Measurements from ENCODE around the gene GCDH.
"Not testable (repeated sequence)": the region's sequence is repeated elsewhere in the genome, so short reads cannot be mapped to it uniquely, and the experiment has no call there.

GCDH gene

DNA sequence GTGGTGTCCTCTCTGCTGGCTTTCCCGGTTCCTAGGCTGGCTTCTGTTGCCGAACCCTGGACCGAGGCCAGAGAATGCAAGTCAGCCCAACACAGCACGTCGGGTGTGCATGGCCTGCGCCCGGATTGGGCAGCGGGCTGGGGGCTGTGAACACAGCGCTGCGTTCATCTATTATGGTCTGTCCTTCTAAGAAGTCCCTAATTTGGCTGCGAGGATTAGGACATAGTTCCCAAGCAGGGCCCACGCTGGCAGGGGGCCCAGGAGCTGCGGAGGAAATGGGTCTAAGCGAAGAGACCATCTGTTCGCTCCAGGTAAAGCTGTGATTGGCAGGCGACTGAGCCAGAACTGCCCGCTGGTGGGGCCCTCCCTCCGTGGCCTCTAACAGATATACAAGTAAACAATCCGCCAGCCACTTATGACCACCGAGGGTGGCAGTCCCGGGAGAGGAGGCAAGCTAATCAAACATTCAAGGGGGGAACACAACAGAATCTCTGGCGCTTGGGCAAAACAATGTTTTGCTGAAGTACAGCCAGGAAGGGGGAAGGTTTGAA is 22.1 kb downstream of the GCDH start:
- peak; percentile 67 for DNase-seq (ENCODE audit: low read depth)
- TF ChIP-seq, protein P1, sequence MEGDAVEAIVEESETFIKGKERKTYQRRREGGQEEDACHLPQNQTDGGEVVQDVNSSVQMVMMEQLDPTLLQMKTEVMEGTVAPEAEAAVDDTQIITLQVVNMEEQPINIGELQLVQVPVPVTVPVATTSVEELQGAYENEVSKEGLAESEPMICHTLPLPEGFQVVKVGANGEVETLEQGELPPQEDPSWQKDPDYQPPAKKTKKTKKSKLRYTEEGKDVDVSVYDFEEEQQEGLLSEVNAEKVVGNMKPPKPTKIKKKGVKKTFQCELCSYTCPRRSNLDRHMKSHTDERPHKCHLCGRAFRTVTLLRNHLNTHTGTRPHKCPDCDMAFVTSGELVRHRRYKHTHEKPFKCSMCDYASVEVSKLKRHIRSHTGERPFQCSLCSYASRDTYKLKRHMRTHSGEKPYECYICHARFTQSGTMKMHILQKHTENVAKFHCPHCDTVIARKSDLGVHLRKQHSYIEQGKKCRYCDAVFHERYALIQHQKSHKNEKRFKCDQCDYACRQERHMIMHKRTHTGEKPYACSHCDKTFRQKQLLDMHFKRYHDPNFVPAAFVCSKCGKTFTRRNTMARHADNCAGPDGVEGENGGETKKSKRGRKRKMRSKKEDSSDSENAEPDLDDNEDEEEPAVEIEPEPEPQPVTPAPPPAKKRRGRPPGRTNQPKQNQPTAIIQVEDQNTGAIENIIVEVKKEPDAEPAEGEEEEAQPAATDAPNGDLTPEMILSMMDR (conservative IDR thresholded peaks at IDR 0.05; ENCODE audit: control insufficient read depth, insufficient read depth, low read depth, low read length) = no peak
- no peak overlapping the region for H3K4me3 ChIP-seq (ENCODE audit: control insufficient read depth, low read depth, low read length)

DNA sequence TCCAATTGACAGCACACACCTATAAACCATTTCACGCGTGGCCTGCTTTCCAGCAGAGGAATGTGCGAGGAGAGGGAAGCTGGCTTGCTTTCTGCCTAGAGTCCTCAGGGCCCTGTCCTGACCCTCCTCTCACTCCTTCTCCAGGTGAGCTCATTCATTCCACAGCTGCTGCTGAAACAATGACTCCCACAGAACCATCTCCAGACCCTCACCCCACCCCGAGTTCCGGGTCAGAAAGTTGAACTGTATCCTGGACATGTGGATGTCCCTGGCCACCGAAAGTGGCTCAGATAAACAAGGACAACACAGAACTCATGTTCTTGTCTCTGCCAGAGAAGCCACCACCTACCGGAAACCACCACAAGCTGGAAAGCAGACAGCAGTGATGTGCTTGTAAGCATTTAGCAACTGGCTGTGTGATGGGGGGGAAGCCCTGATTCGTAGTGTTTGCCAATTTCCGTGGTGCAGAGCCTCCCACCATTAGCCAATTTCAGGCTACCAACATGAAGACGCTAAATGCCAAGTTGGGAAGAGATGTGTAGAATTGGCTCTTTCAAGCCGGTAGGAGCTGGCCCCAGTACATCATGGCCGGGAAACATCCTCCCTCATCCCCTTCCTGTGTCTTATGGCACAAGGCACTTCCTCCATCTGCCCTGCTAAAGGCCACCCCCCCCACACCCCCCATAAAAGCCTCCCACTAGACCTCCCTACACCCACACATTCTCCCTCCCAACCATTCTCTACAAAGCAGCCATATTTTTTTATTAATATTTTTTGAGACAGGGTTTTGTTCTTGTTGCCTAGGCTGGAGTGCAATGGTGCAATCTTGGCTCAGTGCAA is 23.1 kb downstream of the GCDH start:
- peak; percentile 48 for DNase-seq (ENCODE audit: low read depth)
- H3K4me3 ChIP-seq (ENCODE audit: control insufficient read depth, low read depth, low read length) = no peak overlapping the region
- TF ChIP-seq, protein P1 (conservative IDR thresholded peaks at IDR 0.05; ENCODE audit: control insufficient read depth, insufficient read depth, low read depth, low read length) = no peak

DNA sequence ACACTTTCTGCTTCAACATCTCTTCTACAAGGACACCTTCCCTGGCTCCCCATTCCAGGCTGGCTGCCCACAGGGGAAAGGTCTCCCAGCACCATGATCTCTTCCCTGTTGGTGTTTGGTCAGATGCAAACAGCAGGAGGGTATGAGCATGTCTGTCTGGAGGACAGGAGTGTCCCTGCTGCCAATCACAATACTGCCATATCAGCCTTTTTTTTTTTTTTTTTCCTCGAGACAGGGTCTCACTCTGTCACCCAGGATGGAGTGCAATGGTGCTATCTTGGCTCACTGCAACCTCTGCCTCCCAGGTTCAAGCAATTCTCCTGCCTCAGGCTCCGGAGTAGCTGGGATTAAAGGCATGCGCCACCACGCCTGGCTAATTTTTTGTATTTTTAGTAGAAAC is 24.9 kb downstream of the GCDH start:
- H3K4me3 ChIP-seq (ENCODE audit: control insufficient read depth, low read depth, low read length) = not testable (repeated sequence)

DNA sequence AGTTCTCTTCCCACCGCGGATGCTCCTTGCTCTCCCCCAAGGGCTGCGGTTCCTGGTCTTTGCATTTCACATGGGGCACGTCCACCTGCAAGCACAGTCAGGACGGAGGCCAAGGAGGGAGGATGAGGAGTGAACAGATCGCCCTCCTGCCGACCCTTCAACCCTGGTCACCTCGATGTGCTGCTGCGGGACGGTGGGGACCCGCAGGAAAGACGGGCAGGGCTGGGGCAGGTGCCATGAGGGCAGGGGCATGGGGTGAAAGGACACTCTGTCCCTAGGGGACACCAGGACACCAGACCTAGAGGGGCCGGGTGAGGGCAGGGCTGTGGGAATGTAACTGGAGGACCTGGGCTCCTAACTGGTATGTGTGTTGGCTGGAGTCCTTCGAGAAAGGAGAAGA is 27.3 kb downstream of the GCDH start:
- no peak for DNase-seq (ENCODE audit: low read depth)
- H3K4me3 ChIP-seq (ENCODE audit: control insufficient read depth, low read depth, low read length) = no peak overlapping the region
- TF ChIP-seq, protein P1 (conservative IDR thresholded peaks at IDR 0.05; ENCODE audit: control insufficient read depth, insufficient read depth, low read depth, low read length) = no peak

More for the DNA sequence above, 24.9 kb downstream of the GCDH start:
- not testable (repeated sequence) for DNase-seq (ENCODE audit: low read depth)

DNA sequence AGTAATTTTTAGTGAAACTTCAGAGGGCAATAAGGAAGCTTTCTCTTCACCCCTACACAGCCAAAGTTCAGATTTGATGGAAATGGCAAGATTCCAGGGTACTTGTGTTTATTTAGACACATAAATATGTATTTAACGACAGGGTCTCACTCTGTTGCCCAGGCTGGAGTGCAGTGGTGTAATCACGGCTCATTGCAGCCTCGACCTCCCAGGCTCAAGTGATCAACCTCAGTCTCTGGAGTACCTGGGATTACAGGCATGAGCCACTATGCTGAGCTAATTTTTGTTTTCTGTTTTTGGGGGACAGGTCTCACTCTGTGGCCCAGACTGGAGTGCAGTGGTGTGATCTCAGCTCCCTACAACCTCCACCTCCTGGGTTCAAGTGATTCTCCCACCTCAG is 30.1 kb downstream of the GCDH start:
- H3K4me3 ChIP-seq (ENCODE audit: control insufficient read depth, low read depth, low read length) = no peak overlapping the region
- no peak for DNase-seq (ENCODE audit: low read depth)
- TF ChIP-seq, protein P1 (conservative IDR thresholded peaks at IDR 0.05; ENCODE audit: control insufficient read depth, insufficient read depth, low read depth, low read length) = no peak

DNA sequence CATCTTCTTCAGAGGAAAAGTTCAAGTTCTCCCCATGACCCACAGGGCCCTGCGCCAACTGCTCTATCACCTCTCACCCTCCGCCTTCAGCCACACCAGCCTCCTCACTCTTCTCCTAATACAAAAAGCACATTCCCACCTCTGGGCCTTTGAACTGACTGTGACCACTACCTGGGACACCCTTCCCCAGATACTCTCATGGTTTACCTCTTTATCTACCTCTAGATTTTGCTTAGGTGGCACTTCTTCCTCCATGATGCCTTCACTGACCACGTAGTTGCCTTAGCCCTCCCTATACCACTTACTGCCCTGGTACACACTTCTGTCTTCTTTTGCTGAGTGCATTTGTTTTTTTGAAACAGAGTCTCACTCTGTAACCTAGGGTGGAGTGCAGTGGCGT is 32.0 kb downstream of the GCDH start:
- no peak overlapping the region for H3K4me3 ChIP-seq (ENCODE audit: control insufficient read depth, low read depth, low read length)
- TF ChIP-seq, protein P1 (conservative IDR thresholded peaks at IDR 0.05; ENCODE audit: control insufficient read depth, insufficient read depth, low read depth, low read length) = no peak
- no peak for DNase-seq (ENCODE audit: low read depth)

DNA sequence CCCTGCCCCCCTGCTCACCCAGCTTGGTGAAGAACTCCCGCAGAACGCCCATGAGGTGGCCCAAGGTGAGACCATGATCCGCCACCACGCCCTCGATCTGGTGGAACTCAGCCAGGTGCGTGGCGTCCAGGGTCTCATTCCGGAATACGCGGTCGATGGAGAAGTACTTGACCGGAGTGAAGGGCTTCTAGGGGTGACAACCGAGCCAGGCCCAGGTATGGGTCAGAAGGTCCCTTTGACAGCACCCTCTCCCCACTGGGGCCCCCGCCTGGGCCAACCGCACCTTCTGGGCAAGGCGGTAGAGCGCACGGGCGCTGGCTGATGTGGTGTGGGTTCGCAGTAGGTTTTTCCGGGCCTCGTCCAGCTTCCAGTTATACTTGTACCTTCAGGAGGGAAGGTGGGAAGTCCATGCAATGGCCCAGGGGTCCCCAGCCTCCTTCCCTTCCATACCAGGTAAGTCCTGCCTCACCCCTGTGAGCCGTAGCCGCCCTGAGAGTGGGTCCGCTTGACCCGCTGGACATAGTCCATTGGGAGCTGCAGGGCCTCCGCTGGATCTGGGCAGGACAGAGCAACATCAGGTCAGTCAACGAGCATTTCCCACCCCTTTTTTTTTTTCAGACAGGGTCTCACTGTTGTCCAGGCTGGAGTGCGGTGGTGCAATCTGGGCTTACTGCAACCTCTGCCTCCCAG is 33.8 kb downstream of the GCDH start:
- TF ChIP-seq, protein P1 (conservative IDR thresholded peaks at IDR 0.05; ENCODE audit: control insufficient read depth, insufficient read depth, low read depth, low read length) = no peak
- DNase-seq (ENCODE audit: low read depth) = no peak
- no peak overlapping the region for H3K4me3 ChIP-seq (ENCODE audit: control insufficient read depth, low read depth, low read length)
